GM12891 (cell line): ENCODE data around the gene CELF2.

Source experiments
- POLR2A ChIP-seq: IDR thresholded peaks from 2 replicates; pipeline ENCODE4 v1.6.1; 2011; ENCODE audit warnings: low read depth, low read length, control low read depth
- POLR2AphosphoS5 ChIP-seq: IDR thresholded peaks from 2 replicates; pipeline ENCODE4 v1.6.1; 2011; ENCODE audit warnings: low read depth, low read length, control low read depth
- POU2F2 ChIP-seq: IDR thresholded peaks from 2 replicates; pipeline ENCODE4 v1.6.1; 2011; ENCODE audit warnings: low read depth, mild to moderate bottlenecking, control low read depth, low read length, moderate library complexity
- SPI1 ChIP-seq: IDR thresholded peaks from 2 replicates; pipeline ENCODE4 v1.6.1; 2011; ENCODE audit warnings: low read depth, low read length, control low read depth
- TAF1 ChIP-seq: IDR thresholded peaks from 2 replicates; pipeline ENCODE4 v1.6.1; 2011; ENCODE audit warnings: low read depth, low read length, control low read depth

GRCh38 chr10:11098666-11099065, 81.0 kb downstream of the CELF2 start:
- TF ChIP-seq POLR2AphosphoS5 (no peak), POLR2A (no peak), TAF1 (no peak), SPI1 (no peak), POU2F2 (no peak)
